Stimulated activated CD8-positive, alpha-beta memory T cell treated with anti-CD3 and anti-CD28 coated beads, Interleukin-4, amount 100 ng/mL, for 48 hours (primary cell): ENCODE data around the gene GAB2.

ENCODE experiments used
- DNase-seq: peaks from one replicate; pipeline ENCODE4 v3.0.0-alpha.2; 2020

The GAB2 gene

DNA sequence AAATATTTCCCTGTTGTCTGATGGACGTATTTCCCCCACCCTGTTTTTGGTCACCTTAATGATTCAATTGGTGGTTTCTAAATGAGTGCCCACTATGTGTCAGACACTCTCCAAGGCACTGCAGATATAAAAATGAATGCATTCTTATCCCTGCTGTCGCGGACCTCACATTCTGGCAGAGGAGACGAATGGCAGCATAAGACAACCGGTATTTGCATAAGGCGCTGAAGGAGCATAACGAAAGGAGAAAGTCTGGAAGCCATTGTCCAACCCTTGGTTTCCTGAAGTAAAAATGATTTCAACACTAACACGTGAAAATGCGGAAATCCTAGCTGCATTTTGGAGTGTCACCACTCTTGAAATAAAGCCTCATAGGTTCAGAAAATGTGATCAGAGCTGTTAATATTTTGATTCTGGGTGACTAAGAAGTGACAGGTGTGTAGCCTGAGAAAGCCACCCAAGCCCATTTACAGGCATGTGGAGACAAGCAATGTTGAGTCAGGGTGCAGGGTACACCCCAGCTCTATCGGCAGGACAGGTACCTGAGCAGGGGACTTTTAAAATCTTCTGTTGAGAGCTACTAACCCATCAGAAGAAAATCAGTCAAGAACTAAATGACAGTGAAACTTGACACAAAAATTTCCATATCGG lies 10.1 kb upstream of the GAB2 start:
- DNase-seq, result no peak

DNA sequence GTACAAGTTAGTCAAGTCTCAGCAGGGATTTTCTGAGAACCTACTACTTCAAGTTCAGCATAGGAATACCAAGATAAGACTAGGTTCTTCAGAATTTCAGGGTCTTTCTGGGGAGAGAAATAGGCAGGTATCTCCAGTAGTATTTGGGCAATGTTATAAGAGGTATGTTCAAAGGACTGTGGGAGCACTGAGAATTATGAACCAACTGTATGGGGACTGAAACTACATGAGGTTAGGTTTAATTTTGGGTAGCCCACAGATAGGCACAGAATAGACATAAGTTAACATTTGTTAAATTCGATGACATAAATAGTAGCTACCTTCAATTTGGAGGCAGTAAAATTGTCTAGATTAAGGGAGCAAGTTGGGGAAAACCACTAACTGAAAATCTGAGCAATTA lies 9.2 kb upstream of the GAB2 start:
- no peak for DNase-seq

DNA sequence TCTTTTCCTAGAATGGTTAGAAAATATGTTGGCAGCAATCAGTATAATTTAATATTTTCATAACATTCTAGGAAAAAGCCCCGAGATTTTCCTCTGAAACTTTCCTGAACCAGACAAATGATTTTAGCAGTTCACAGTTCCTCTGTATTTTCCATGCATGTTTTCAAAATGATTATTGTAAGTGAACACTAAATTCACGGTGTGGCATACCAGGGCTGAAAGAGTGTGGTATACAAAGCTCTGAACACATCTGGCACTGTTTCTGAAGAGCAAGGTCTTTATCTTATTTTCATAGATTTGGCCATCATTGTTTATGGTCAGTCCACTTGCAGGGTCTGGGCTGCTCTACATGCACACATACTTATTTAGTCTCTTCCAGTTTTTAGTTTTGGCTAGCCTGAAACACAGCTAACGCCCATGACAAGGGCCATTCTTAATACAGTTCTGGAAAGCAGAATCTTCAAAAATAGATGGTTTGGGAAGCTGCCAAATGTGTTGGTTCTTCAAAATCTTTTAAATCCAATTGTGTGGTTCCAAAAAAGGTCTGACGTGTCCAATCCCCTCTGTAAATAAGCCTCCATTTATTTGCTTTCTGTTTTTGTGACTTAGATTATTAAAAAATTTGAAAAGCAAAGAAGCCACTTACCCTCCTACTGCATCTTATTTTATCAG lies 7.9 kb upstream of the GAB2 start:
- no peak for DNase-seq

DNA sequence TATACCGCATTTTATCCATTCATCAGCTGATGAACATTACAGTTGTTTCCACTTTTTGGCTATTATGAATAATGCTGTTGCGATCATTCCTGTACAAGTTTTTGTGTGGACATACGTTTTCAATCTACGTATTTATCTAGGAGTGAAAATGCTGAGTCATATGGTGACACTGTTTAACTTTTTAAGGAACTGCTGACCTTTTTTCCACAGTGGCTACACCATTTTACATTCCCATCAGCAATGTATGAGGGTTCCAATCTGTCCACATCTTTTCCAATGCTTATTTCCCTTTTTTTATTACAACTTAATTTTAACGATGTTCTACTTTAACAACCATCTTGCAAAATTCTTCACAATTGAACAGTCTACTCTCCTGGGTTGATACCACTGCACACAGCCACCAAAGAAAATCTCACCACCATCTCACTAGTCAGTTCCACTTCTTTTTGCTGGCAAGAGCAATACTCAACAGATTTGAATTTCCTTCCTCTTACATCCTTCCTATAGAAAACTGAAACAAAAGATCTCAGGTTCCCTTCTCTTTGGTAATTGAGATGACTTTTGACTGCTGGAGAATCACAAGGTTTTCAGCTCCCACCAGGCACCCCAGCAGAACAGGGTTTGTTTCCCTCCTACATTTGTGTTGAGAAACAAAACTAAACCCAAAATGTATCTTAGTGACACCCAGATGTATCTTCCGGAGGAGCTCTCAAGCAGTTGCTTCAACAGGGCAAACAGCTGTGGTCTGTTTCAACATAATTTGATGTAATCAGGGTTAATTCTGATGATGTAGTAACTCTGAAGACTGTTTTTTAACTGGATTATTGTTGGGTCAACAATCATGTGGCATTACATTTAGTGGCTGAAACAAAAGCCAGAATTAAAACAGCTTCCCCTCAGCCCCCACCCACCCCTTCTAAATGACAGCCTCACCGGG lies 7.0 kb upstream of the GAB2 start:
- DNase-seq, result no peak

DNA sequence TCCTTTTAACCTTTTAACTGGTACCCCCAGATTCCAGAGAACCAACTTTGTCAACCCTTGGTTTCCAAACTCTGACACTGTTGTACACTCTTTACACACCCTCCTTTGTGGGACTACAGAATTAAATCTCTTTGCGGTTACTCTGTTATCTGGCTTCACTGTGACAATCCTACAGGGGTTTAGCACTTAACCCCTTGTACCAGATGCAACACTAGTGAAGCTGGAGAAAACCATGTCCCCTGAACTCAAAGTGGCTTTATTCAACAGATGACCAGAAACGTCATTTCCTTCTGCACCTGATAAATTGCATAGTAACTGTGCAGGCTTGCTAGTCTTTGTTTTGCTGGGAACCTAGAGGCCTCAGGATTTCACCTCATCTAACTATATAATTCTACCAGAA lies 5.6 kb upstream of the GAB2 start:
- no peak for DNase-seq

DNA sequence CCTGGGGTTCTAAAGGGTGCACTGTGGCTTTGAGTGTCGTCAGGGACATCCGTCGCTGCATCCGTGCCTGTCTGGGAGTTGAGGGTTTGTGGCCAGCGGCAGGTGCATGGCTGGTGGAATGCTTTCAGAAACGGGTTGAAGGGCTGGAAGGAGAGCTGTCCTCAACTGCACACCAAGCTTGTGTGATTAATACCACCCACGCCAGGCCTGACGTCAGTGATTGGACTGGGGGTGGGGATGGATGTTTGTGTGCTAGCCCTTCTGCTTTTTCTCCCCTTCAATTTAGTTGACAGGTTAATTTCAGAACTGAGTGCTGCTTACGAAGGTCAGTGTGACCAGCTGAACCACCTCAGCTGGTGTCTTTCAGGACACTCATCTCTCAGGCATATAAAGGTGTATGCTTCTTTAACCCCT lies 3.2 kb upstream of the GAB2 start:
- DNase-seq, result peak; percentile 82

DNA sequence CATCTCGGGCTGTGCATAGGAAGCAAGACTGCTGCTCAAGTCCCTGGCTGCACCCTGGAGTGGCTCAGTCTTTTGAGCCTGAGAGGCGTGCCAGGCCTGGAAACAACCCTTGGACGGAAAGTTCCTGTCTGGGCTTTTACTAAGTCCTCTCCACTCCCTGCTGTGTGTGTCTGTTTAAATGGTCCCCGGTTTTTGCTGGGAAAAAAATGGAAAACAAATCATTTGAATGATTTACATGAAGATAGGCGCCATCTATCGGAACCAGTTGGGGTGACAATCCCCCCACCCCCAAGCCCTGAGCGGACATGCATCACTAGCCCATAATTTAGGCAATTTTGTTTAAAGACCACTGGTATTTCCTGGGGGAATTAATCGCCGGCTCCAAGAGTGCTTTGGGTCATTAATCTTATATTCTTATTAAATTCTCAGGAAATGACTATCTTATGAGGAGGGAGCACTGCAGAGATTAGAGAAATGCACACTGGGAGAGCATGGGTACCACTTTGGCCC lies 2.7 kb upstream of the GAB2 start:
- peak; percentile 75 for DNase-seq

DNA sequence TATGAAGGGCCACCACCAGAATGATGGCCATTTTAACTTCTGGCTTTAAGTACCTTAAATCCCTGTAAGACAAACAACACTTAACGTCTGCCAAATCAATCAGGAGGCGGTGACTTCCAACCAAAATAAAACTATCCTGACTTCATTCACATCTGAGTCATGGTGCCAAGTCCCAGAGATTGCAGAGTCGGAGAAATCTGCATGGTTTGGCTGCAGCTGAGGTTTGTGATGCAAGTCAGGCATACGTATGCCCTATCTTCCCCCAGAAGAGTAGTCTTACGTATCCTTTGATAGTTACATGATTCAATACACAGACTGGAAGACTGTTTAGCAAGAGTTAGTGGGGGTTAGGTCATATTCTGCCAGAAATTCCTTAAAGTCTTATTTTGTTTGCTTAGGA lies 1.7 kb upstream of the GAB2 start:
- no peak for DNase-seq

DNA sequence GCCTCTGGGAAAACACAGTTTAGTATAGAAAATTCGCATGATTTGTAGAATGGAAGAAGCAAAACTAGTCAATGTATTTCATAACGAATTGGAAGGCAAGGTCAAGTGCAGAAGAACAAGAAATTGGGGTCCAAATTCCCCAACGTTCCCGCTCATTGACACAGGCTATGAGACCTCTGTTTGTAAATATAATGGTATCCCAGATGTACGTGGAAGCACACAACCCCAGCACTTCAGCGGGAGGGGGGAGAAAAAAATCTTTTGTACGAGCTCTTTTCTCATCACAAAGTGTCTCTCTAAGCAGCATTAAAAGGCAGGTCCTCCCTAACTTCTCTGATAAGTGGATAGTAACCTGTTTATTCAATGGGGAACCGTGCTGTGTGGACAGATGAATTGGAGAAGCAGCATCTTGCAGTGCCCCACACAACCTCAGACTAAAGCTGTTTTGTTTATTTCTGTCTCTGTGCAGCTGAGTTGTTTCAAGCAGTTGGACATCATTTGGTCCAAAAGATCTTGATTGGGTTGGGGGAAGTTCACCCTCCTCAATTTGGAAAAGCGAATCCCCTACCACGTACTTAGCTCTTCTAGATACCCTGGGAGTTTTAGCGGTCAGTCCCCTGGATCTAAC lies 1.1 kb upstream of the GAB2 start:
- no peak for DNase-seq

DNA sequence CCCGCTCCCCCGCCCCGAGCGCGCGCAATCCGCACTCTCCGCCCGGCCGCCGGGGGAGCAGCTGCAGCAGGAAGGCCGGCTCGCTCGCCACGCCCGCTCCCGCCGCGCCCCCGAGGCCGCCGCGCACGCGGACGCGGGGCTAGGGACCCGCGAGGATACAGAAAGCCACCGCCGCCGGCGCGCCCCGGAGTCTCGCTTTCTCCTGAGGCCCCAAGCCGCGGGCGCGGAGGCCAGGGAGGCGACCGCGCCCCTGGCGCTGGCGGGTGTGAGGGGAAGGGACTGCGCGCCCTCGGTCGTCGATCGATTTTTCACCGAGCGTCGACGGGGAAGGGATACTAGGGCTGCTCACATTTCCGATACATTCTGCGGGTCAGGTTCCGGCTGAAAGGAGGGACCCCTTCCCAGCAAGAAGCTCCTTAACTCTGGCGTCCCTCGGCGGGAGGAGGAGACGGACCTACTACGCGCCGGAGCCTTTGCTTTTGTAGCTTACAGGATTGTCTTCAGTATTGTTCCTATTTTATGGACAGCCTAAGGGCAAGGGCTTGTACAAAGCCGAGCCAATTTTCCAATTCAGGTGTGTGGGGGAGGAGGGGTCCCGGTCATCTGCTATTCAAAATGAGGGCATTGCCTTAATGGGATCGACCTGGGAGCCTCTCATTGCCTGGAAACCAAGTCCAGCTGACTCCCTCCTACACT lies 416 bp upstream of the GAB2 start:
- DNase-seq, result peak; percentile 81

DNA sequence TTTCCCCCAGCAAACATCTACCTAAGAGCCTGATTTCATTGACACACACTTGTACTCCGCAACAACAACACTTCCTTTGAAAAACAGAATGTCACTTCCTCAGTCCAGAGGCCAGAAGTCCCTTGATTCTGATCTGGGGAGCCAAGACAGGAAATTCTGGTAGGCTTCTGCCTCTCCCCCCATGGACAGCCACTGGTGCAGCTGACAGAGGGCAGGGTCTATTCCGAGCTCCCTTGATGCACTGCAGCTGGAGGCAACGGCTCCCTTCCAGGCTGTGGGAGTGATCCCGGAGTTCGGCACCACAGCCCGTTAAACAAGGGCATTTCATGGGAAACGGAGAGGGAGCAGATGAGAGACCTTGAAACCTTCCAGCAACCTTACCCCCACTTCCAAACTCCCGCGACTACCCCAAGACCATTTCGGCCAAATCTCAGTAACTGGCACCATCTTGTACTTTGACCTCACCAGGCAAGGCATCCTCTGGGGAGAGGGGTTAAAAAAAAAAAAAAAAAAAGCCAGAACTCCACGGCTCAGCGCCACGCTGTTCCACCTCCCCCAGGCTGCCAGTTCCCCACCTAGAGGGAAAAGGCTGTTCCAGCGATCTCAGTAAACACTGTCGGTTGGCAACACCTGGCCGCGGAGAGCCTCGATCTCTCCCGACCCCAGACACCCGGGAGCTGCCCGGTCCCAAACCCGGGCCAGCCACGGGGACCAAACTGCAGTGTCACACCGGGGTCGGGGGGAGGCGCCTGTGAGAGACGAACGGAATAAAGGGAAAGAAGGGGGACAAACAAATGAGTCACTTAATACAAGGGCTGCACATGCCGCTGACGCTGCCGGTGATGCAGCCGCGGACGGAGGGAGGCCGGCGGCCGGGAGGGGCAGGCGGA lies 1.1 kb downstream of the GAB2 start:
- peak; percentile 85 for DNase-seq

DNA sequence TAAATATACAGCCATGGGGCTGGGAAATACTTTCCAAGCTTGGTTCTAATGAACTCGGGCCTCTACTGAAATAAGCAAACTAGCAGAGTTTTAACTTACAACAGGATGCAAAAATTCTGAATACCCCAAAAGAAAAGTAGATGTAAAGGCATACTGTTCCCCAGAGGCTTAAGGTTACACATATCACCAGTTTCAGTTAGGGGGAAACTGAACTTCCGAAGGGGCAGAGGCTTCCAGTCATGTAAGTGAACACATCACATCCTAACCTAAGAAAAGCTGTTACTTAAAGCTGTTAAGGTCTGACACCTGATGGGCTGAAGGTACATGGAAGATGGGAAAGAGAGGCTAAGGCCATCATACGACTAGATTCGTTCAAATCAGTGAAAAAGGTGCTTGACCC lies 2.3 kb downstream of the GAB2 start:
- no peak for DNase-seq

DNA sequence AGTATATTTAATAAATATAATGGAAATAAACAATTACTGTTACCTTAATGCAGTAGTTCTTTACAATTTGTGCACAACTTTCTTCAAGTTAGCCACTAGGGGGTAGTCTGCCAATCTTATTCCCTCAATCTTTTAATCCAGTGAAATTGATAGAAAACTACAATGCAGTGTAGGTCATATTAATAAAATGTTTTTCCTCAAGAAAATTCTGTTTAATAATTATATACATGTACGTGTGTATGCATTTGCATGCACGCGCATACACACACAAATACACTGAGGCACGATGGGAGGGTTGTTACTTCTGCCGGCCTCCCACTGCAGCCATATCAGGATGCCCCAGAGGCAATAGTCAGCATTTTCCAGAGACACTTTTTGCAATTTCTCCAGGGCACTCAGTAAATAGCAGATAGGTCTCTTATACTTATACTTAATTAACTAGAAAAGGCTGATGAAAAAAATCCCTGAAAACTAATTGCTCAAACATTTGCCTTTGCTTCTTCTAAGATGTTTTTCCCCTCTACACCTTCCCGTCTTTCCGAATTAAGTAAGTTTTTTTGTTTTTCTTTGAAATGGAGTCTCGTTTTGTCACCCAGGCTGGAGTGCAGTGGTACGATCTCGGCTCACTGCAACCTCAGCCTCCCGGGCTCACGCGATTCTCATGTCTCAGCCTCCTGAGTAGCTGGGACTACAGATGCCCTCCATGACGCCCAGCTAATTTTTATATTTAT lies 3.1 kb downstream of the GAB2 start:
- DNase-seq, result no peak

DNA sequence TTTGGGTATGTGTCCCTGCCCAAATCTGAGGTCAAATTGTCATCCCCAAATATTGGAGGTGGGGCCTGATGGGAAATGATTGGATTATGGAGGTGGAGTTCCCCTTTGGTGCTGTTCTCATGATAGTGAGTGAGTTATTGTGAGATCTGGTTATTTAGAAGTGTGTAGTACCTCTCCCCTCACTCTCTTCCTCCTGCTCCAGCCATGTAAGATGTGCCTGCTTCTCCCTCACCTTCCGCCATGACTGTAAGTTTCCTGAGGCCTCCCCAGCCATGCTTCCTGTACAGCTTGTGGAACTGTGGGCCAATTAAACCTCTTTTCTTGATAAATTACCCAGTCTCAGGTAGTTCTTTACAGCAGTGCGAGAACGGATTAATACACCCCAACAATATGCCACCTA lies 9.0 kb downstream of the GAB2 start:
- DNase-seq, result no peak

DNA sequence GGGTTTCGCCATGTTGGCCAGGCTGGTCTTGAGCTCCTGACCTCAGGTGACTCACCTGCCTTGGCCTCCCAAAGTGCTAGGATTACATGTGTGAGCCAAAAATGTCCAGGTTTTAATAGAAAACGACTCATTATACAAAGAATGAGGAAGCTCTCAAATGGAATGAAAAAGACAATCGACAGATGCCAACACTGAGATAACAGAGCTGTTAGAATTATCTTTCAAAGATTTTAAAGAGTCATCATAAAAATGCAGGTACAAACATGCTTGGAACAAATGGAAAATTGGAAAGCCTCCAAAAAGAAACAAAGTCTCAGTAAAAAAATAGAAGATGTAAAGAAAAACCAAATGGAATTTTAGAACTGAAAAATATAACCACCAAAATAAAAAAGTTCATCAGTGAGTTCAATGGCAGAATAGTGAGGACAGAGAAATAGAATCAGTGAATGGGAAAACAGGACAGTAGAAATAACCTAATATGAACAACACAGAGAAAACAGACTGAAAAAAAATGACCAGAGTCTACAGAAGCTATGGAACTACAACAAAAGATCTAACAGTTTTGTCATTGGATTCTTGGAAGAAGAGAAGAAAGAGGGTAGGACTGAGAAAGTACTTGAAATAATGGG lies 10.9 kb downstream of the GAB2 start:
- no peak for DNase-seq

DNA sequence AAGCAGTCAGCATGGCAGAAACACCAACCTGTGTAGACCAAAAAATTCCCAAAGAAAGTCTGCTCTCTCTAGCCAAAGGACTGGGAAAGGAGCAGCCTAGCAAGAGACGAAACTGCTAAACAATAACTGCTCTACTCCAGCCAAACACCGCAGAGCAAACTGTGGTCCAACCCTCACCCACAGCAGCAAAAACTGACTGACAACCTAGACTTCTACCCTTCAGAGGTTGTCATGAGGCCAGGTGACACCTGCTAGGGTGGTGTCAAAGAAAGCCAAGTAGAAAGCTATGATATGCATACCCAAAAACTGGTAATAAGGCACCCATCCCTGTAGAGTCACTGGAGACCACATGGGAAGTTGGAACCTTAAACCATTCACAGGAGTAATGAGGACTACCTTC lies 11.8 kb downstream of the GAB2 start:
- DNase-seq, result no peak

DNA sequence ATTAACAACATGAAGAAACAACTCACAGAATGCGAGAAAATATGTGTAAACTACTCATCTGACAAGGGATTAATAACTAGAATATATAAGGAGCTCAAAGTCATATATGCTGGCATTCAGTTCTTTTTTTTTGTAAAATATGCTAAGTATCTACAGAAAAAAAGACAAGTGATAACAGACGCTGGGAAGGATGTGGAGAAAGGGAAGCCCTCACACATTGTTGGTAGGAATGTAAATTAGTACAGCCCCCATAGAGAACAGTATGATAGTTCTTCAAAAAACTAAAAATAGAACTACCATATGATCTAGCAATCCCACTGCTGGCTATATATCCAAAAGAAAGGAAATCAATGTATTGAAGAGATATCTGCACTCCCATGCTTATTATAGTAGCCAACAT lies 13.8 kb downstream of the GAB2 start:
- no peak for DNase-seq

DNA sequence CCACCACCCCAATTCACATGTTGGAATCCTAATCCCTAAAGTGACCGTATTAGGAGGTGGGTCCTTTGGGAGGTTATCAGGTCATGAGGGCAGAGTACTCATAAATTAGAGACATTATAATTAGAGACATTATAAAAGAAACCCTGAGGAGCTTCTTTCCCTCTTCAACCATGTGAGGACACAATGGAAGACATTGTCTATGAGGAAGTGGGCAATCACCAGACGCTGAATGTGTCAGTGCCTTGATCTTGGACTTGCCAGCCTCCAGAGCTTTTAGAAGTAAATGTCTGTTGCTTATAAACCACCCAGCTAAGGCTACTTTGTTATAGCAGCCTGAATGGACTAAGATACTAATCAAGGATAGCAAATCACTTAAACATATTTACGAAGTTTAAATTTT lies 14.8 kb downstream of the GAB2 start:
- no peak for DNase-seq

DNA sequence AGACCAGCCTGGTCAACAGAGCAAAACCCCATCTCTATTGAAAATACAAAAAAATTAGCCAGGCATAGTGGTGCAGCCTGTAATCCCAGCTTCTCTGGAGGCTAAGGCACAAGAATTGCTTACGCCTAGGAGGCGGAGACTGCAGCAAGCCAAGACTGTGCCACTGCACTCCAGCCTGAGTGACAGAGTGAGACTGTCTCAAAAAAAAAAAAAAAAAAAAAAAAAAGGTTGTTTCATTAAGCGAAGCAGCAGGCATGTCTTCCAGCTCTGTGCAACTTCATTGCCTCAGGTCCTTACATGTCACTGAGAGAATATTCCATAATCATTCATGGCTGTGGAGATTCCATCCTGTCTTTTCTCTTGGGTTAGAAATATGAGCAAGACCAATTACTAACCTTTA lies 16.9 kb downstream of the GAB2 start:
- DNase-seq, result no peak

DNA sequence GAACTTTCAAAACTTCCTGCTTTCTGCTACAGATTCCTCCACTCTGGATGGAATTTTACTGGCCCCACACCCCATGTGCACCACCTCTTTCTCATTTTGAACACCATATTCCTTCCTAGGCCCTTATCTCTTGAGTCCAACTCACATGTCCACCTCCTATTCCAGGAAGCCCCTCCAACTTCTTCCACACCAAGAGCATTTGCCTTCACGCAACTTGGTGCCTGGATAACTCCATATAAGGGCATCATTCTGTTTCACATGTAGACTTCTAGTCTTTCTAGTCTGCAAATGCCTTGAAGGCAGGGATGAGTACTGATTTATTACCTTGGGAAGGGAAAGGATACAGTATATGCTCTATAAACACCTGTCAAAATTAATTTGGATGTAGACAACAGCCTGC lies 17.5 kb downstream of the GAB2 start:
- DNase-seq, result no peak
